ENCODE data around the gene CAMTA1.

CAMTA1 gene

DNA sequence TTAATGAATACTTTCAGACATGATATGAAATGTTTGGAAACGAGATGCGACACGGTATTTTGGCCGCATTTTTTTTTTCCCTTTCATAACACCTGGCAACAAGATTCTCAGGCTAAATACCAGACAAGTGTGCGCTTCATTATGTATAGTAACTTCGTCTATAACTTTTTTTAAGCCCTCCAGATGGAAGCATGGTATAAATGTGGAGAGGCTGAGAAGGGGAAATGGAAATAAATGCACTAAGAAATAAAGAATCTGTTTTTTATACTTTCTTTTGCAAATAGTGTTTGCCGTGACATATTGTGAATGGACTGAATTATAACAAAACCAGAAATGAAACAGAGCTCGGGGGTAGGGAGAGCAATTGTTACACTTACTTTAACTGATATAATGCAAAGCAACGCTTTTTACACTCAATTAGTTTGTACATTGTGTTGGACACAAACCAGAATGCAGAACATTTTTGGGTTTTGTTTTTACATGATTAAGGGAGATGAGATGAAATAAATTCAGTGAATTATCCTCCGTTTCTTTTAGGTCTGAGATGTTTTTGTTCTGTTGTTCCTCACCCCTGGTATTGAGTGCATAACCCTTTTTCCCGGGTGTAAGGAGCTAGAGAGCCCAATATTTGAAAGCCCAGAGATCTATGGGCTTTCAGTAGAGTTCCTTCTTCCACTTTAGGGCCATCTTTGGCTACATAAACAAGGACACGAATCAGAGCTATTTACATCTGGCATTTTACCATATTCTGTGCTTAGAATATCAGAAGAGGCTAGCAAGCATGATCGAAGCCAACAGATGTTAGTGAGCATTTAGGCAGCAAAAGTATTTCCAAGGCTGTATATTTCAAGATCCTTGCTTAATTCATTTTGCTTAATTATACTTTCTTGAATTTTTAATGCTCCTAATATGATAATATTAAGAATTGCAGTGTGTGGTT lies 478.0 kb downstream of the CAMTA1 start:
- Histone ChIP-seq H3K36me3 (ENCODE audit: control insufficient read depth, low read depth, low read length) (no peaks in the 10 kb centered on the region), H3K27me3 (ENCODE audit: control insufficient read depth, insufficient read depth, low read length) (no peaks in the 10 kb centered on the region), H3K9me3 (ENCODE audit: control insufficient read depth, low read depth, low read length) (peaks cover under 1% of the 10 kb centered on the region), H3K9ac (ENCODE audit: low read length) (no peak overlapping the region), H3K27ac (ENCODE audit: low read length) (no peak overlapping the region), H3K4me1 (ENCODE audit: control insufficient read depth, low read depth, low read length) (no peaks in the 10 kb centered on the region), H3K4me3 (ENCODE audit: low read length) (no peak overlapping the region)

GRCh38 chr1:7264101-7264500 lies 478.8 kb downstream of the CAMTA1 start:
- no peaks in the 10 kb centered on the region for H3K27me3 ChIP-seq (ENCODE audit: control insufficient read depth, insufficient read depth, low read length)
- no peak overlapping the region for H3K4me3 ChIP-seq (ENCODE audit: low read length)
- H3K9me3 ChIP-seq (ENCODE audit: control insufficient read depth, low read depth, low read length): peaks cover 4% of the 10 kb centered on the region
- no peaks in the 10 kb centered on the region for H3K4me1 ChIP-seq (ENCODE audit: control insufficient read depth, low read depth, low read length)
- no peak overlapping the region for H3K27ac ChIP-seq (ENCODE audit: low read length)
- no peaks in the 10 kb centered on the region for H3K36me3 ChIP-seq (ENCODE audit: control insufficient read depth, low read depth, low read length)
- no peak overlapping the region for H3K9ac ChIP-seq (ENCODE audit: low read length)

DNA sequence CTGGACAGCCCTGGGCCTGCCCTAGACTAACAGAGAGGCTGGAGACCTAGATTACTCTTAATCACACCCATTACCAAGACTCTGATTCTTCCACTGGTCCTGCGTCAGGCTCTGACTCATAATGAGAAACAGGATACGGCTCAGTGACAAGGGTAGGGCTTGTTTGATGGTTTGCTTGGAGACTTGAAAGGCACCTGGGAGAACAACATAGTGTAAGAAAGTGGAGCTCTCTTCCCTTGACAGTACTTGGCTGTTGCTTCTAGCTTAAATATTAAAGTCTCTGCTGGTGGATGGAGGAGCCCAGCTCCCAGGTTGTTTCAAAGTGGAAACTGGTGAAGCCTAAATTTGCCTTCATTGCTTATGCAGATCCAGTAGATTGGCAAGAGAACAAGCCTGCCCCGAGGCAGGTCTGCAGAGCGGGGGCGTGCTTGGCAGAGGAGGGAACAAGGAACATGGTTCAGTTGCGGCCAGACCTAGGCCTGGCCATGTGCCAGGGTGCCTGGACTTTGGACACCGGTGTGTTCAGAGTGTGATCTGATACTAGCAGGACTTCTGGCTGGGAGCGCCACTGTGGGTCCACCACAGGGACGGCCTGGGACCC lies 480.6 kb downstream of the CAMTA1 start:
- no peaks in the 10 kb centered on the region for H3K4me1 ChIP-seq (ENCODE audit: control insufficient read depth, low read depth, low read length)

GRCh38 chr1:7266561-7266960 lies 481.3 kb downstream of the CAMTA1 start:
- Histone ChIP-seq H3K27ac (ENCODE audit: low read length) (no peak overlapping the region), H3K9me3 (ENCODE audit: control insufficient read depth, low read depth, low read length) (peaks cover 8% of the 10 kb centered on the region), H3K4me3 (ENCODE audit: low read length) (no peak overlapping the region), H3K27me3 (ENCODE audit: control insufficient read depth, insufficient read depth, low read length) (no peaks in the 10 kb centered on the region), H3K4me1 (ENCODE audit: control insufficient read depth, low read depth, low read length) (no peaks in the 10 kb centered on the region), H3K36me3 (ENCODE audit: control insufficient read depth, low read depth, low read length) (no peaks in the 10 kb centered on the region), H3K9ac (ENCODE audit: low read length) (no peak overlapping the region)

More for the DNA sequence above, 480.6 kb downstream of the CAMTA1 start:
- Histone ChIP-seq H3K27me3 (ENCODE audit: control insufficient read depth, insufficient read depth, low read length) (no peaks in the 10 kb centered on the region), H3K9ac (ENCODE audit: low read length) (no peak overlapping the region), H3K4me3 (ENCODE audit: low read length) (no peak overlapping the region), H3K9me3 (ENCODE audit: control insufficient read depth, low read depth, low read length) (peaks cover 8% of the 10 kb centered on the region), H3K27ac (ENCODE audit: low read length) (no peak overlapping the region), H3K36me3 (ENCODE audit: control insufficient read depth, low read depth, low read length) (no peaks in the 10 kb centered on the region)

DNA sequence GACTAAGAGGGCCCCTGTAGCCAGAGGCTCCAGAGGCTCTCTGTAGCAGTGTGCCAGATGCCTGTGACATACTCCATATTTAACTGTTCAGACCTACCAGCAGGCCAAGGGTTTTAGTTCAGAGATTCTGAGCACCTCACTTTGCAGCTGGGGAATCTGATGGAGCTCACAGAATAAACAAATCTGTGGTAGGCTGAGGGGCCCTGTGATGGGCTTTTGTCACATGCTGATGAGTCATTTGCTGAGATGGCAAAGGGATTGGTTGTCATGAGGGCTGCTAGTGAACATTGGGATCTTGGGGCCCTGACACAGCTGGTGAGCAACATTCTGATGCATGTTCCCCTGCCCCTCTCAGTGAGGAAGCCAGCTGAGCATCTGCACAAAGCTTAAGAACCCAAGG lies 482.2 kb downstream of the CAMTA1 start:
- no peak overlapping the region for H3K9ac ChIP-seq (ENCODE audit: low read length)
- no peak overlapping the region for H3K27ac ChIP-seq (ENCODE audit: low read length)
- no peaks in the 10 kb centered on the region for H3K36me3 ChIP-seq (ENCODE audit: control insufficient read depth, low read depth, low read length)
- H3K4me3 ChIP-seq (ENCODE audit: low read length): no peak overlapping the region
- H3K27me3 ChIP-seq (ENCODE audit: control insufficient read depth, insufficient read depth, low read length): no peaks in the 10 kb centered on the region
- no peaks in the 10 kb centered on the region for H3K4me1 ChIP-seq (ENCODE audit: control insufficient read depth, low read depth, low read length)
- peaks cover 8% of the 10 kb centered on the region for H3K9me3 ChIP-seq (ENCODE audit: control insufficient read depth, low read depth, low read length)

DNA sequence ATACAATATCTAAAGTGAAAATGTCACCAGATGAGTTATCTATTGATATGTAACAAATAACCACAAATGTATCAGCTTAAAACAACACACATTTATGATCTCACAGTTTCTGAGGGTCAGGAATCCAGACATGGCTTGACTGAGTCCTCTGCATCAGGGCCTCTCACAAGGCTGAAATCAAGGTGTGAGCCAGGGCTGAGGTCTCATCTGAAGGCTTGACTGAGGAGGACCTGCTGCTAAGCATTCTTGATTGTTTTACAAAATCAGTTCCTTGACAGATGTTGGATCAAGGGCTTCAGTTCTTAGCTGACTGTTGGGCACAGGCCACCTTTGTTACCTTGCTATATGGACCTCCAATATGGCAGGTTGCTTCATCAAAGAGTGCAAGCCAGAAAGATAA lies 483.7 kb downstream of the CAMTA1 start:
- Histone ChIP-seq H3K36me3 (ENCODE audit: control insufficient read depth, low read depth, low read length) (no peaks in the 10 kb centered on the region), H3K4me3 (ENCODE audit: low read length) (no peak overlapping the region), H3K9ac (ENCODE audit: low read length) (no peak overlapping the region), H3K4me1 (ENCODE audit: control insufficient read depth, low read depth, low read length) (no peaks in the 10 kb centered on the region), H3K9me3 (ENCODE audit: control insufficient read depth, low read depth, low read length) (peaks cover 8% of the 10 kb centered on the region), H3K27me3 (ENCODE audit: control insufficient read depth, insufficient read depth, low read length) (no peaks in the 10 kb centered on the region), H3K27ac (ENCODE audit: low read length) (no peak overlapping the region)

GRCh38 chr1:7269525-7269924 lies 484.3 kb downstream of the CAMTA1 start:
- Histone ChIP-seq H3K4me3 (ENCODE audit: low read length) (no peak overlapping the region), H3K4me1 (ENCODE audit: control insufficient read depth, low read depth, low read length) (no peaks in the 10 kb centered on the region), H3K36me3 (ENCODE audit: control insufficient read depth, low read depth, low read length) (no peaks in the 10 kb centered on the region), H3K27ac (ENCODE audit: low read length) (no peak overlapping the region), H3K9ac (ENCODE audit: low read length) (no peak overlapping the region), H3K27me3 (ENCODE audit: control insufficient read depth, insufficient read depth, low read length) (no peaks in the 10 kb centered on the region), H3K9me3 (ENCODE audit: control insufficient read depth, low read depth, low read length) (peaks cover 8% of the 10 kb centered on the region)

DNA sequence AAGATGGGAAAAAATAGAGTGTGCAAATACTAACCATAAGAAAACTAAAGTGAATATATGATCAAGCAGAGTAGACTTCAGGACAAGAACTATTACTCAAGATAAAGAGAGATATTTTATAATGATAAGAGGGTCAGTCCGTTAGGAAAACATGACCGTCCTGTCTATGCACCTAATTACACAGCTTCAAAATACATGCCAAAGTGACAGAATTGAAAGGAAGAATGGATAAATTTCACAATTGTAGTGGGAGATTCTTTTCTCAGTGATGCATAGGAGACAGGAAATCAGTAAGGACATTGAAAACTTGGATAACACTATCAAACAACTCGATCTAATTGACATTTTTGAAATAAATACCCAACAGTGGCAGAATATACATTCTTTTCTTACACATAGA lies 489.0 kb downstream of the CAMTA1 start:
- H3K9ac ChIP-seq (ENCODE audit: low read length): no peak overlapping the region
- H3K4me3 ChIP-seq (ENCODE audit: low read length): no peak overlapping the region
- no peaks in the 10 kb centered on the region for H3K36me3 ChIP-seq (ENCODE audit: control insufficient read depth, low read depth, low read length)
- no peak overlapping the region for H3K27ac ChIP-seq (ENCODE audit: low read length)
- no peaks in the 10 kb centered on the region for H3K27me3 ChIP-seq (ENCODE audit: control insufficient read depth, insufficient read depth, low read length)
- H3K9me3 ChIP-seq (ENCODE audit: control insufficient read depth, low read depth, low read length): peaks cover 2% of the 10 kb centered on the region
- no peaks in the 10 kb centered on the region for H3K4me1 ChIP-seq (ENCODE audit: control insufficient read depth, low read depth, low read length)

GRCh38 chr1:7278045-7278444 lies 492.8 kb downstream of the CAMTA1 start:
- Histone ChIP-seq H3K27me3 (ENCODE audit: control insufficient read depth, insufficient read depth, low read length) (no peaks in the 10 kb centered on the region), H3K9ac (ENCODE audit: low read length) (no peak overlapping the region), H3K4me3 (ENCODE audit: low read length) (no peak overlapping the region), H3K9me3 (ENCODE audit: control insufficient read depth, low read depth, low read length) (no peaks in the 10 kb centered on the region), H3K4me1 (ENCODE audit: control insufficient read depth, low read depth, low read length) (peaks cover 3% of the 10 kb centered on the region), H3K36me3 (ENCODE audit: control insufficient read depth, low read depth, low read length) (no peaks in the 10 kb centered on the region), H3K27ac (ENCODE audit: low read length) (no peak overlapping the region)

DNA sequence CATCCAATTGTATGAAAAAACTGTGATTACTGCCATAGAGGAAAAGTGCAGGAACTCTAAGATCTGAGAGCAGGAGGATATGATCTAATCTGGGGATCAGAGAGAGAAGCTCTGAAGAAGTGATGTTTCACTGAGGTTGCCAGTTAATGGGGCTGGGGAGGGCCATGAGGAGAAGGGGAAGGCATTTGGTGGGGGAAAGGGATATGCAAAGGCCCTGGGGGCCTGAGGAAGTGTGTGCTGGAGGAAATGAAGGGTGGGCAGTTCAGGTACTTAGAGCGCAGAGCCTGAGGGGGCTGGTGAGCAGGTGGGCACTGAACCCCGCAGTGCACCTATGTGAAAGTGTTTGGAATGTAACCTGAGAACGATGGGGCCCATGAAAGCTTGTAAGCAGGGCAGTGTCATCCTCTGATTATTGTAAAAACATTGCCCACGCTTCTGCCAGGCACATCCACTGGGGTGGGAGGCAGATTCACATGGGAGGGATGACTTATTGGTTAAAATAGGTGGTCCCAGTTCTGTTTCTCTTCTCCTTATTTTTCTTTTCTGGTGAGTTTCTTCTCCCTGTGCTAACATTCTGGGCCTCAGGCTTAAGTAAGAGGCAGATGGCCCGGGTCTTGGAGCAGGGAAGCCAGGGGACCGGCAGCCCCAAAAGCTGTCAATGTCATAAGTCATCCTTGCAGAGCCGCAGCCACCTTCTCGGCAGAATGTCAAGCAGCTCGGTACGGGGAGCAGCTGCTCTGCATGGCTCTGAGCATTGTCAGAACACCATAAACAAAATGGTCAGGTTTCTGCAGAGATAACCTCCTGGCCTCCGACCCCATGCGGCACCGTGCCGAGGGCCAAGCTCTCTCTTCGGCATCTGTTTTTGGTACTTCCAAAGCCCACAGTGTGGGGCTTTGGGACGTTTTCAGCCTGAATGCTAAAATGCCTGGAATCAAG lies 493.8 kb downstream of the CAMTA1 start:
- Histone ChIP-seq H3K4me1 (ENCODE audit: control insufficient read depth, low read depth, low read length) (peaks cover 3% of the 10 kb centered on the region), H3K36me3 (ENCODE audit: control insufficient read depth, low read depth, low read length) (no peaks in the 10 kb centered on the region), H3K27me3 (ENCODE audit: control insufficient read depth, insufficient read depth, low read length) (no peaks in the 10 kb centered on the region), H3K9me3 (ENCODE audit: control insufficient read depth, low read depth, low read length) (no peaks in the 10 kb centered on the region), H3K4me3 (ENCODE audit: low read length) (no peak overlapping the region), H3K27ac (ENCODE audit: low read length) (no peak overlapping the region), H3K9ac (ENCODE audit: low read length) (no peak overlapping the region)

DNA sequence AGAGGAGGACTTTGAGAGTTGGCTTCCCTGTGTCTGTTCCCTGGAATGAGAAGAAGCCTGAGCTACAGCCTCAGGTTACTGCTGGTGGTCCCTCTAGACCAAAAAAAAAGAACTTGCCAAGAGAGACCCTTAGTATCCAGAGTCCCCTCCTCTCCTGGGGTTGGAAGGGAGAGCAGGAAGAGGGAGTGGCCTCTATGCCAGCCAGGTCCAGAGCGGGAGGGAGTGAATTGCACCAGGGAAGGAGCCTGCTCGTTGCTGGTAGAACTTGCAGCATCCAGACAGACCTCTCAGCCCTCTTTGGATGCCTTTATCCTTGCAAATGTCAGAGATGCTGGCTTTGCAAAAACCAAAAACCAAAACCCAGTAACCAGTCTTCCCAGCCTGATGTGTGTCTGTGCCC lies 494.5 kb downstream of the CAMTA1 start:
- peaks cover 3% of the 10 kb centered on the region for H3K4me1 ChIP-seq (ENCODE audit: control insufficient read depth, low read depth, low read length)
- H3K36me3 ChIP-seq (ENCODE audit: control insufficient read depth, low read depth, low read length): no peaks in the 10 kb centered on the region

More for the DNA sequence above, 494.5 kb downstream of the CAMTA1 start:
- H3K27me3 ChIP-seq (ENCODE audit: control insufficient read depth, insufficient read depth, low read length): no peaks in the 10 kb centered on the region
- no peak overlapping the region for H3K27ac ChIP-seq (ENCODE audit: low read length)
- no peak overlapping the region for H3K9ac ChIP-seq (ENCODE audit: low read length)
- no peak overlapping the region for H3K4me3 ChIP-seq (ENCODE audit: low read length)
- H3K9me3 ChIP-seq (ENCODE audit: control insufficient read depth, low read depth, low read length): no peaks in the 10 kb centered on the region
